Neutrophil (primary cell): ENCODE results near the gene SCO1.

Source experiments
- H3K27ac ChIP-seq: fragments of 200-600 bp; sonication (generic); 2 replicates; pipeline ENCODE4 v1.5.1; 2016; ENCODE audit warnings: mild to moderate bottlenecking, moderate library complexity
- H3K27me3 ChIP-seq: fragments of 200-600 bp; sonication (generic); 2 replicates; pipeline ENCODE4 v1.6.0; 2016; ENCODE audit warnings: mild to moderate bottlenecking
- H3K36me3 ChIP-seq: fragments of 200-600 bp; sonication (generic); 2 replicates; pipeline ENCODE4 v1.5.1; 2017
- H3K4me1 ChIP-seq, 2 experiments: fragments of 200-600 bp in 1 of 2; sonication (generic) in 1 of 2; 1 replicate in 1 of 2; 2 replicates in 1 of 2; pipeline versions ENCODE4 v1.5.1 to v1.6.1; 2013 to 2016; ENCODE audit warnings: low read depth in 1 of 2, low read length in 1 of 2, mild to moderate bottlenecking in 1 of 2, moderate library complexity in 1 of 2; ENCODE audit not compliant: control insufficient read depth in 1 of 2, insufficient read depth in 1 of 2
- H3K4me3 ChIP-seq, 2 experiments: fragments of 200-600 bp in 1 of 2; sonication (generic) in 1 of 2; 1 replicate in 1 of 2; 2 replicates in 1 of 2; pipeline ENCODE4 v1.5.1; 2013 to 2016; ENCODE audit warnings: low read depth in 1 of 2, low read length in 1 of 2, mild to moderate bottlenecking in 1 of 2, moderate library complexity in 1 of 2
- H3K9me3 ChIP-seq: fragments of 200-600 bp; sonication (generic); 2 replicates; pipeline ENCODE4 v1.5.1; 2016
- TF ChIP-seq, protein P1 (sequence below): fragments of 200-600 bp; sonication (generic); IDR thresholded peaks from 2 replicates; pipeline ENCODE4 v1.5.1; 2016; ENCODE audit warnings: antibody characterized with exemption

The SCO1 gene

DNA sequence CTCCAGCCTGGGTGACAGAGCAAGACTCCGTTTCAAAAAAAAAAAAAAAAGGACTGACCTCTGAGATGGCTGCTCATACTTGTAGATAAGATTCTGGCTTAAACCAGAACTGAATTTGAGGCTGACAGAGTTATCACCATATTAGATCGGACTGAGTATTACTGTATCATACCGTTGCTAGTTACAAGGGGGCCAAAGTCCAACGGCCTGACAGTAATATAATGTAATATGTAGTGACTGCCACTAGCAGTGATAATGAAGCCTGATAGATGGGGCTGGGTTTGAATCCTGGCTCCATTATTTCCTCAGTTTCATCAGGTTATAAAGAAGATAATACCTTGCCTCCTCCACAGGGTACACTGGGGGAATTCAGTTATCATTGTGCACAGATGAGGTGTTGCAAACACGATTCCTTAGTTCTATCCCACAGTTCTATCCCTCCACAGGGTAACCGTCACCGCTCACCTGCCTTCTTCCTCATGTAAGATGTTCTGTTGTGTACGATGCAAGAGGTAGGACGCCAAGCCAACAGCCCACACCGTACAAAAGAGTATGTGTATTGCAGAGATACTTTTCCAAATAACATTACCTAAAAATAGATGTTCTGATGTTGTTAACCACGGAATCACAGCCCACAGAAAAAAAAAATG lies 27.3 kb upstream of the SCO1 start:
- Histone ChIP-seq H3K27me3 (peaks cover 13% of the 10 kb centered on the region), H3K9me3 (no peaks in the 10 kb centered on the region), H3K4me3 (no peak overlapping the region), H3K36me3 (no peaks in the 10 kb centered on the region), H3K27ac (no peak overlapping the region), H3K4me1 (peaks cover 5 to 8% of the 10 kb centered on the region in 2 experiments)
- TF ChIP-seq, protein P1, sequence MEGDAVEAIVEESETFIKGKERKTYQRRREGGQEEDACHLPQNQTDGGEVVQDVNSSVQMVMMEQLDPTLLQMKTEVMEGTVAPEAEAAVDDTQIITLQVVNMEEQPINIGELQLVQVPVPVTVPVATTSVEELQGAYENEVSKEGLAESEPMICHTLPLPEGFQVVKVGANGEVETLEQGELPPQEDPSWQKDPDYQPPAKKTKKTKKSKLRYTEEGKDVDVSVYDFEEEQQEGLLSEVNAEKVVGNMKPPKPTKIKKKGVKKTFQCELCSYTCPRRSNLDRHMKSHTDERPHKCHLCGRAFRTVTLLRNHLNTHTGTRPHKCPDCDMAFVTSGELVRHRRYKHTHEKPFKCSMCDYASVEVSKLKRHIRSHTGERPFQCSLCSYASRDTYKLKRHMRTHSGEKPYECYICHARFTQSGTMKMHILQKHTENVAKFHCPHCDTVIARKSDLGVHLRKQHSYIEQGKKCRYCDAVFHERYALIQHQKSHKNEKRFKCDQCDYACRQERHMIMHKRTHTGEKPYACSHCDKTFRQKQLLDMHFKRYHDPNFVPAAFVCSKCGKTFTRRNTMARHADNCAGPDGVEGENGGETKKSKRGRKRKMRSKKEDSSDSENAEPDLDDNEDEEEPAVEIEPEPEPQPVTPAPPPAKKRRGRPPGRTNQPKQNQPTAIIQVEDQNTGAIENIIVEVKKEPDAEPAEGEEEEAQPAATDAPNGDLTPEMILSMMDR = no peak

DNA sequence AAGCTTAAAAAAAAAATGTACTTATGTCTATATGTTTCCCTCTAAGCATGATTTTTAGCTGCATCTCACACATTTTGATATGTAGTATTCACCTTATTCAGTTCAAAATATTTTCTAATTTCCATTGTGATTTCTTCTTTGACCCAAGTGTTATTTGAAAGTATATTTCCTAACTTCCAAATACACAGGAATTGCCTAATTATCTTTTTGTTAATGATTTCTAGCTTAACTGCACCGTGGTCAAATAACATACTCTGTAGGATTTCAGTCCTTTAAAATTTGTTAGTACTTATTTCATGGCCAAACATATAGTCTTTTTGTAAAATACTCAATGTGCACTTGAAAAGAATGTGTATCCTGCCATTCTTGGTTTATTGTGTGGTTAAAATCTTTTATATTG lies 21.2 kb upstream of the SCO1 start:
- TF ChIP-seq, protein P1 = no peak
- H3K4me1 ChIP-seq = no peaks in the 10 kb centered on the region
- no peak overlapping the region for H3K4me3 ChIP-seq

DNA sequence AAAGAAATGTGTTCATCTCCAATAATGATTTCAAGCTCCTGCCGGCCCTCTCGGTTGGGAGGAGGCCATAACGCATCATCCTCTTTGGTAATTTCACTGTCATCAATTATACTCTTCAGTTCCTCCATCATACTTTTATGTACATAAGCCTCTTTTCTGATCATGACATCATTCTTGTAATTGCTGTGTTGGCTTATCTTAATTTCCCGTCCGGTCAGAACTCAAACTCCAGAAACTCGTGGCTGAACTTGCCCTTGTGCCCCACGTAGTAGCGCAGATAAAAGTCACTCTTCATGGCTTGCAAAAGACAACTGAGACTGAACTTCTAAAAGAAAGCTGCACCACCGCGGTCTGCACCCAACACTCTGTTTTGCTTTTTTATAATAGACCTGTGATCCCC lies 18.9 kb upstream of the SCO1 start:
- no peaks in the 10 kb centered on the region for H3K4me1 ChIP-seq
- H3K9me3 ChIP-seq = no peaks in the 10 kb centered on the region
- no peak overlapping the region for H3K27ac ChIP-seq
- H3K4me3 ChIP-seq = no peak overlapping the region
- H3K36me3 ChIP-seq = peaks cover 30% of the 10 kb centered on the region
- no peaks in the 10 kb centered on the region for H3K27me3 ChIP-seq
- TF ChIP-seq, protein P1 = no peak

More for the DNA sequence above, 21.2 kb upstream of the SCO1 start:
- Histone ChIP-seq H3K9me3 (no peaks in the 10 kb centered on the region), H3K27ac (no peak overlapping the region), H3K27me3 (no peaks in the 10 kb centered on the region), H3K36me3 (peaks cover 10% of the 10 kb centered on the region)

DNA sequence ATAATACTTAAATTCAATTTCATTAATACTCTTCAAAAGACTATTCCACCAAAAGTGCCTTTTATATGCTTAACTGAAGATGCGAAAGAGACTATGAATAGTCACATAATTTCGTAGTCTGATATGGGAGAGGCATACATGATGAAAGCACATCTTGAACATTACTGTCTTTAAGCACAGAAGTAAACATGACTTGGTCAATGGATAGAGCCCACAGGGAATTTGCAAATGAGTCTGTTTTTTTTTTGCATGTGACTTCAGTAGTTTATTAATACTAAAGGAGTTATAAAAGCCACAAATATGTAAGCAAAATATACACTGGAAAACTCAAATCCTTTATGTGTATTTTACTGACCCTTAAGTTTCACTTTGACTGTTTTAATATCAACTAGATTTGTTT lies 16.0 kb upstream of the SCO1 start:
- TF ChIP-seq, protein P1 = no peak
- Histone ChIP-seq H3K4me3 (no peak overlapping the region), H3K36me3 (peaks cover 55% of the 10 kb centered on the region), H3K4me1 (no peaks in the 10 kb centered on the region), H3K27ac (no peak overlapping the region), H3K27me3 (no peaks in the 10 kb centered on the region), H3K9me3 (no peaks in the 10 kb centered on the region)

- TF ChIP-seq, protein P1 = no peak
- H3K27ac ChIP-seq = no peak overlapping the region
- no peaks in the 10 kb centered on the region for H3K27me3 ChIP-seq
- H3K9me3 ChIP-seq = no peaks in the 10 kb centered on the region
- no peak overlapping the region for H3K4me3 ChIP-seq
- H3K4me1 ChIP-seq = no peaks in the 10 kb centered on the region
- peaks cover 55% of the 10 kb centered on the region for H3K36me3 ChIP-seq
Observed at GRCh38 chr17:10705727-10706126, 8.4 kb upstream of the SCO1 start.
